Measurements from ENCODE around the gene MRPL4. TPM values are rescaled to one million over a fixed set of nuclear protein-coding genes. Genes with fewer than 3 reads are reported as not detected.

Gene MRPL4
- total and polyA plus RNA-seq, 2 of the 13 experiments (the other 11 are each of a cell fraction or from before 2014, with no cell fraction given), result 40.6 to 42.5 TPM

DNA sequence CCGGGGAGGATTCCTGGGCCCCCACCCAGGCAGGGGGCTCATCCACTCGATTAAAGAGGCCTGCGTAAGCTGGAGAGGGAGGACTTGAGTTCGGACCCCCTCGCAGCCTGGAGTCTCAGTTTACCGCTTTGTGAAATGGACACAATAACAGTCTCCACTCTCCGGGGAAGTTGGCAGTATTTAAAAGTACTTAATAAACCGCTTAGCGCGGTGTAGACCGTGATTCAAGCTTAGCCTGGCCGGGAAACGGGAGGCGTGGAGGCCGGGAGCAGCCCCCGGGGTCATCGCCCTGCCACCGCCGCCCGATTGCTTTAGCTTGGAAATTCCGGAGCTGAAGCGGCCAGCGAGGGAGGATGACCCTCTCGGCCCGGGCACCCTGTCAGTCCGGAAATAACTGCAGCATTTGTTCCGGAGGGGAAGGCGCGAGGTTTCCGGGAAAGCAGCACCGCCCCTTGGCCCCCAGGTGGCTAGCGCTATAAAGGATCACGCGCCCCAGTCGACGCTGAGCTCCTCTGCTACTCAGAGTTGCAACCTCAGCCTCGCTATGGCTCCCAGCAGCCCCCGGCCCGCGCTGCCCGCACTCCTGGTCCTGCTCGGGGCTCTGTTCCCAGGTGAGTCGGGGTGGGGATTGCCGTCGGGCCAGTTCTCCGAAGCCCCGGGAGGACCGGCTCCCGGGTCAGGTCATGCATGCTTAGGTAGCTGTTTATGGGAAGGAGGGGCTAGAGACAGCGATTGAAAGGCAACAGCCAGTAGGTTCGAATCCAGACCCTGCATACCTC lies 18.8 kb downstream of the MRPL4 start, which contains the start of gene ICAM1 (continued):
- TF ChIP-seq, protein P1, sequence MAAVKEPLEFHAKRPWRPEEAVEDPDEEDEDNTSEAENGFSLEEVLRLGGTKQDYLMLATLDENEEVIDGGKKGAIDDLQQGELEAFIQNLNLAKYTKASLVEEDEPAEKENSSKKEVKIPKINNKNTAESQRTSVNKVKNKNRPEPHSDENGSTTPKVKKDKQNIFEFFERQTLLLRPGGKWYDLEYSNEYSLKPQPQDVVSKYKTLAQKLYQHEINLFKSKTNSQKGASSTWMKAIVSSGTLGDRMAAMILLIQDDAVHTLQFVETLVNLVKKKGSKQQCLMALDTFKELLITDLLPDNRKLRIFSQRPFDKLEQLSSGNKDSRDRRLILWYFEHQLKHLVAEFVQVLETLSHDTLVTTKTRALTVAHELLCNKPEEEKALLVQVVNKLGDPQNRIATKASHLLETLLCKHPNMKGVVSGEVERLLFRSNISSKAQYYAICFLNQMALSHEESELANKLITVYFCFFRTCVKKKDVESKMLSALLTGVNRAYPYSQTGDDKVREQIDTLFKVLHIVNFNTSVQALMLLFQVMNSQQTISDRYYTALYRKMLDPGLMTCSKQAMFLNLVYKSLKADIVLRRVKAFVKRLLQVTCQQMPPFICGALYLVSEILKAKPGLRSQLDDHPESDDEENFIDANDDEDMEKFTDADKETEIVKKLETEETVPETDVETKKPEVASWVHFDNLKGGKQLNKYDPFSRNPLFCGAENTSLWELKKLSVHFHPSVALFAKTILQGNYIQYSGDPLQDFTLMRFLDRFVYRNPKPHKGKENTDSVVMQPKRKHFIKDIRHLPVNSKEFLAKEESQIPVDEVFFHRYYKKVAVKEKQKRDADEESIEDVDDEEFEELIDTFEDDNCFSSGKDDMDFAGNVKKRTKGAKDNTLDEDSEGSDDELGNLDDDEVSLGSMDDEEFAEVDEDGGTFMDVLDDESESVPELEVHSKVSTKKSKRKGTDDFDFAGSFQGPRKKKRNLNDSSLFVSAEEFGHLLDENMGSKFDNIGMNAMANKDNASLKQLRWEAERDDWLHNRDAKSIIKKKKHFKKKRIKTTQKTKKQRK (IDR thresholded peaks at IDR 0.05; ENCODE audit: low read length), result no peak
- TF ChIP-seq PHF21A (CRISPR knock-in tag; IDR thresholded peaks at IDR 0.05), result peak; percentile 91
- TF ChIP-seq MZF1 (CRISPR knock-in tag; IDR thresholded peaks at IDR 0.05; ENCODE audit: borderline replicate concordance), result no peak
- TF ChIP-seq ZNF816 (CRISPR knock-in tag; IDR thresholded peaks at IDR 0.05; ENCODE audit: borderline replicate concordance), result peak; percentile 93; the same call in 1 of the 2 replicates
- no peak for TF ChIP-seq SSRP1 (CRISPR knock-in tag; IDR thresholded peaks at IDR 0.05)
- TF ChIP-seq PRPF4 (IDR thresholded peaks at IDR 0.05; ENCODE audit: low read depth, low read length, poor library complexity, severe bottlenecking), result no peak
- TF ChIP-seq MYNN (CRISPR knock-in tag; IDR thresholded peaks at IDR 0.05; ENCODE audit: low read depth), result peak; percentile 34; the same call in 1 of the 2 replicates
- TF ChIP-seq ZNF207 (IDR thresholded peaks at IDR 0.05; ENCODE audit: borderline replicate concordance), result no peak
- peak; percentile 93 for TF ChIP-seq ZNF564 (CRISPR knock-in tag; IDR thresholded peaks at IDR 0.05)
- no peak for TF ChIP-seq ZNF484 (CRISPR knock-in tag; IDR thresholded peaks at IDR 0.05; ENCODE audit: borderline replicate concordance, low read depth)
- TF ChIP-seq SATB2 (CRISPR knock-in tag; IDR thresholded peaks at IDR 0.05), result 0 out of 2 replicates have a peak, but pooled peaks have one; percentile 38
- no peak for TF ChIP-seq CHD2 (IDR thresholded peaks at IDR 0.05; ENCODE audit: low read depth, low read length)
- TF ChIP-seq ZNF547 (CRISPR knock-in tag; IDR thresholded peaks at IDR 0.05), result 0 out of 2 replicates have a peak, but pooled peaks have one; percentile 54
- no peak for TF ChIP-seq RARG (CRISPR knock-in tag; IDR thresholded peaks at IDR 0.05; ENCODE audit: low read depth)
- TF ChIP-seq, protein P2, sequence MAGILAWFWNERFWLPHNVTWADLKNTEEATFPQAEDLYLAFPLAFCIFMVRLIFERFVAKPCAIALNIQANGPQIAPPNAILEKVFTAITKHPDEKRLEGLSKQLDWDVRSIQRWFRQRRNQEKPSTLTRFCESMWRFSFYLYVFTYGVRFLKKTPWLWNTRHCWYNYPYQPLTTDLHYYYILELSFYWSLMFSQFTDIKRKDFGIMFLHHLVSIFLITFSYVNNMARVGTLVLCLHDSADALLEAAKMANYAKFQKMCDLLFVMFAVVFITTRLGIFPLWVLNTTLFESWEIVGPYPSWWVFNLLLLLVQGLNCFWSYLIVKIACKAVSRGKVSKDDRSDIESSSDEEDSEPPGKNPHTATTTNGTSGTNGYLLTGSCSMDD (CRISPR knock-in tag; IDR thresholded peaks at IDR 0.05), result no peak
- TF ChIP-seq NCOR1 (IDR thresholded peaks at IDR 0.05; ENCODE audit: borderline replicate concordance, low read length), result no peak
- TF ChIP-seq, protein P3, sequence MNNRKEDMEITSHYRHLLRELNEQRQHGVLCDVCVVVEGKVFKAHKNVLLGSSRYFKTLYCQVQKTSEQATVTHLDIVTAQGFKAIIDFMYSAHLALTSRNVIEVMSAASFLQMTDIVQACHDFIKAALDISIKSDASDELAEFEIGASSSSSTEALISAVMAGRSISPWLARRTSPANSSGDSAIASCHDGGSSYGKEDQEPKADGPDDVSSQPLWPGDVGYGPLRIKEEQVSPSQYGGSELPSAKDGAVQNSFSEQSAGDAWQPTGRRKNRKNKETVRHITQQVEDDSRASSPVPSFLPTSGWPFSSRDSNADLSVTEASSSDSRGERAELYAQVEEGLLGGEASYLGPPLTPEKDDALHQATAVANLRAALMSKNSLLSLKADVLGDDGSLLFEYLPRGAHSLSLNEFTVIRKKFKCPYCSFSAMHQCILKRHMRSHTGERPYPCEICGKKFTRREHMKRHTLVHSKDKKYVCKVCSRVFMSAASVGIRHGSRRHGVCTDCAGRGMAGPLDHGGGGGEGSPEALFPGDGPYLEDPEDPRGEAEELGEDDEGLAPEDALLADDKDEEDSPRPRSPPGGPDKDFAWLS (CRISPR knock-in tag; IDR thresholded peaks at IDR 0.05; ENCODE audit: borderline replicate concordance), result no peak
- TF ChIP-seq NFKBIZ (CRISPR knock-in tag; IDR thresholded peaks at IDR 0.05), result peak; percentile 90; the same call in 1 of the 2 replicates
- TF ChIP-seq YEATS2 (CRISPR knock-in tag; IDR thresholded peaks at IDR 0.05; ENCODE audit: borderline replicate concordance), result peak; percentile 69; the same call in 1 of the 2 replicates
- TF ChIP-seq HDAC6 (IDR thresholded peaks at IDR 0.05; ENCODE audit: low read depth, low read length), result no peak

Measured in HepG2 (cell line).